Measurements from ENCODE around the gene UBAP1.

DNA sequence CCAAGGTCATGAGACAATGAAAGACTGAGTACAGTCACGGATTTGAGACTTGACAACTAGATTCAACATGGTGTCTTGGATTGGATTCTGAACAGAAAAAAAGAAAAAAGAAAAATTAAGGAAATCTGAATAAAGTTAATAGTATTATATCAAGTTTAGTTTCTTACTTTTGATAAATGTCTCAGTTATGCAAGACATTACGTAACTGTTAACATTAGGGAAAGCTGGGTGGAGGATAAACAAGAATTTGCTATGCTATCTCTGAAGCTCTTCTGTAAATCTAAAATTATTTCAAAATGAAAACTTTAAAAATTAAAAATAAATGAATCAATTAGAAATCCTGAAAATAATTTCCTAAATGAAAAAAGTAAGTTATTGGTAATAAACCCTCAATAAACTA lies 38.0 kb upstream of the UBAP1 start:
- TF ChIP-seq, protein P1, sequence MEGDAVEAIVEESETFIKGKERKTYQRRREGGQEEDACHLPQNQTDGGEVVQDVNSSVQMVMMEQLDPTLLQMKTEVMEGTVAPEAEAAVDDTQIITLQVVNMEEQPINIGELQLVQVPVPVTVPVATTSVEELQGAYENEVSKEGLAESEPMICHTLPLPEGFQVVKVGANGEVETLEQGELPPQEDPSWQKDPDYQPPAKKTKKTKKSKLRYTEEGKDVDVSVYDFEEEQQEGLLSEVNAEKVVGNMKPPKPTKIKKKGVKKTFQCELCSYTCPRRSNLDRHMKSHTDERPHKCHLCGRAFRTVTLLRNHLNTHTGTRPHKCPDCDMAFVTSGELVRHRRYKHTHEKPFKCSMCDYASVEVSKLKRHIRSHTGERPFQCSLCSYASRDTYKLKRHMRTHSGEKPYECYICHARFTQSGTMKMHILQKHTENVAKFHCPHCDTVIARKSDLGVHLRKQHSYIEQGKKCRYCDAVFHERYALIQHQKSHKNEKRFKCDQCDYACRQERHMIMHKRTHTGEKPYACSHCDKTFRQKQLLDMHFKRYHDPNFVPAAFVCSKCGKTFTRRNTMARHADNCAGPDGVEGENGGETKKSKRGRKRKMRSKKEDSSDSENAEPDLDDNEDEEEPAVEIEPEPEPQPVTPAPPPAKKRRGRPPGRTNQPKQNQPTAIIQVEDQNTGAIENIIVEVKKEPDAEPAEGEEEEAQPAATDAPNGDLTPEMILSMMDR (IDR thresholded peaks at IDR 0.05), result no peak
- TF ChIP-seq POLR2AphosphoS5 (IDR thresholded peaks at IDR 0.05), result no peak
- no peak for TF ChIP-seq POLR2A (IDR thresholded peaks at IDR 0.05)
